NOMO-1 (cell line): ENCODE data around the gene TTC28.

Experiments
- DNase-seq, 2 experiments: peaks; one replicate each; lab custom pipeline; 2025; ENCODE audit not compliant: unreplicated experiment in 2 of 2; lab: John Stamatoyannopoulos, UW

TTC28 gene

DNA sequence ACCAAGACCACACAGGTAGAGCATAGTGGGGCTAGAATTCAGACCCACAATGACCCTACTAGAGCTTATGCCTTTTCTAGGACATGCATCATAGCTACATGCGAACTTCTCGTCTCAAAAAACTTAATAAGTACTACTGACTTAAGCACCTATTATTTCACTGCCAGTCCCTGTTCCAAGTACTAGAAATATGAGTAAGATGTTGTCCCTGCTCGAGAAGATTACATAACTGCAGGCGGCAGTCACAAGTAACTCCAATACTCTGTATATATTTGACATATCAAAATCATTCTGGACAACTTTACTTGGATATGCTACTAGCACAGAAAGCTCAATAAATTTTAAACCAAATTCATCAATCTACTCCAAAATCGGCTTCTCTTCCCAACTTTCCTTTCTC lies 235.0 kb downstream of the TTC28 start:
- DNase-seq: no peak

DNA sequence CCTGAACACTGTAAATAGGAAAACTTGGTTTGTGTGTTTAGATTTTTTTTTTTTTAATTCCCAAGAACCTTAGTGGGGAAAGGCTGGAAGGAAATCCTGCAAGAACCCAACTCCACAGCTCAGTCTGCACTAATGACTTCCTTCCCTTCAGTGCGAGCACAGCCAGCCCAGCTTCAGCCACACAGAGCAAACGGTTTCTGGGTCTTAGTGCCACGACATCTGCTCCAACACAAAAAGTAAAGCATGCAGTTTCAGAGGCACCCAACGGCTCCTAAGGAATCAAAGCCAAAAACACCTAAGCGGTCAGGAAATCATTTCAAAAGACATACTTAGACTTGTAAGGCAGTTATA lies 236.1 kb downstream of the TTC28 start:
- peak; percentile 57 to 72 for DNase-seq

DNA sequence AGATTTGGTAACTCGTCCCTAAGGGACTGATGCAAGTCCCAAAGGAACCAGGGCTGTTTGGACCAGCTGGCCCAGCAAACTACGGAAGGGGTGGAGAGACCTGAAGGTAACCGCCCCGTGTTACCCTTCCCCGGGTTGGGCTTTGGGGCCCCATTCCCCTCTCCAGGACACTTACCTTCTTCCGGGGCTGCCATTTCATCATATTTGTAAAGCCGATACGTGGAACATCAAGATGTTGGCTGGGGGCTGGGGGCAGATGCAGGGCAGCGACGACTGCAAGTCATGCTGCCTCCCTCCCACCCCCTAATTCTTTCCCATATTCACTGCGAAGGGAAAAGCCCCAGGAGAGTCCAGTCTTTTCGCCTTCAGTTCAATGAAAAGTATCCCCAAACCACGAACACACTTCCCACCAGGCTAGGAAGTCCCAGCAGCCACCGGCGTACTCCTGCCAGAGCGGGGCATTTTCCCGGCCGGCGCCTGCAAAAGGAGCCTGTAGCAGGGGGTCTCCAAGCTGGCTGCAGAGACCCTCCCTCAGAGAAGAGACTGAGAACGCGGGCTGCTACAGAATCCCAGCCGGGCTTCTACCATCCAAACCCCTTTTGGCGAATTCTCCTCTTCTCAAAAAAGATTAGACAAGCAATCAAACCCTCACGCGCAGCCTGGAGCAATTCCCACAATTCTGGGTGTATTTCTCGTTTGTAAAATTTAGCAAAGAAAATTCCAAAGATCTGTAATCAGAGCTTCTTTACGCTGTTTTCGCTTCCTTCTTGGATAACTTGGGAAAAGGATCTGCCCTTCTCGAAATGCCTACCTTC lies 236.7 kb downstream of the TTC28 start:
- peak in 1 of 2 experiments; percentile 48 for DNase-seq

DNA sequence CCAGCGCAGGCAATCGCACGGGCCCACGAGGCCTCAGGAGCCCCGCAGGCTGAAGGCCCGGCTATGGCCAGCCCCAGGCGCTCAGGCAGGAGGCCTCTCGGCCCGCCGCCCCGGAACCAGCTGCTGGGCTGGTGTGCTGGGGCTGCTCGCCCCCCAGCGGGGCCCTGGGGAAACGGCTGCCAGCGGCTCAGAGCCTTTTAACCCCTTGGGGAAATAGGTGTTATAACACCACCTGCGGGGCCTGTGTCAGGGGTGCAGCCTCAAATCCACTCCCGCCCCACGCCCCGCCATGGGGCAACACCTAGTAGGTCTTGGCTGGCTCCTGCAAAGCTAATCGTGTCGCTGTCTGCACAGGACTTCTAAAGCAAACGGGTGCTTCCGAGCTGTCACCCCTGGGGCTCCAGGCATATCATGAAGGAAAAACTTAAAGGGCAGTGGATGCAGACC lies 237.4 kb downstream of the TTC28 start:
- DNase-seq: peak; percentile 72 to 76

DNA sequence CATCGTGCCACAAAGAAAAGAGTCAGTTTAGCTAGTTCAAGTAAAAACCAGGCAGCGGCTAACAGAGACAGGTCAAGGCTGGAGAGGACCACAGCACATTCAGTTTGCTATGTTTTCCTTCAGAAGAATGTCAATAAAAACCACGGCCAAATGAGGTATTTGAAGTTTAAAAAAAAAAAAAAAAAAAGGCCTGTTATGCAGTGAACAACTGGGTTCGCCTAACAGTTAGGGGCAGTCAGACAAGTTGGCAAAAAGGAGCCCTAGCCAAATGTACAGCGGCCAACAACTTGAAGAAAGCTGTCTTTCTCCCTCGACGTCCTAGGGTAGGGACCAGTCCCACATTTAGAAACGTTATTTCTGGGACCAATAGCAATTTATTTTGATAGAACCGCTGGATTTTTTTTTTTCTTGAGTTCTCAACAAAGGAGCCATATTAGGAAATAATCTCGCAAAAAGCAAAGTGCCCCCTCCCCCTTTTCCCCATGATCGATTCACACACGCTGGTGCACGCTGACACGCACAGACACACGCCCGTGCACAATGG lies 237.8 kb downstream of the TTC28 start:
- no peak for DNase-seq

DNA sequence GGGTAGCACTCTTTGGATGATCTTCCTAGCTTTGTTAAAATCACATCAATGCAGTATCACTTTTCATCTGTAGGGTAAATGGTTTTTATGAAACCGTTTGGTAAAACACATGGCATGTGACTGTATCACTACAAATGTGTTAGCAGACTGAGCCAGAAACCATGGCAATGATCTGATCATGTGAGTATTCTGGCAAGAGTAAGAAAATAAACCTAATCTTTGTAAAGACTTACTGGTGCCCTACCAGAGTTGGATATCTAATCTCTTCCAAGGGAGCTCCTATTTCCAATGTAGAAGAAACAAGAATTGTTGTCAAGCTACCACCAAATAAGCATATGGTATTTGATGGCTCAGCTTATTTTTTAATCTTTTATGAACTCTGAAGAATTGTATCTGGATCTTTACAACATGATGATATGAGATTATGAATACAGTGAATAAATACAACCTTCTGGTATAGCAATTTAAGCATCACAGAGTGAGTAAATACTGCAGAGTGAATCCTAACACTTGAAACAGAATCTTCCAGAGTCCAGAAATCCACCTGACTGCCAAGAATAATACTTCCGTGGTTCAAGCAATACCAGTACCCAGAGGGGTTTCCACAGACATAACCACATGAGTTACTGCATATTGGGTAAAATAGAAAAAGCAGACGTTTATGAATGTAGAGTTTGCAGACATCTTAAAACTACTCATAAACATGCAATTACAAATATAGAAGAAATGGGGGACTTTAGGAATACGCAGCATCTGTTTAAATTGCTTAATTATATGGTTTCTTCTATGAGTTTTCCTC lies 238.8 kb downstream of the TTC28 start:
- no peak for DNase-seq

DNA sequence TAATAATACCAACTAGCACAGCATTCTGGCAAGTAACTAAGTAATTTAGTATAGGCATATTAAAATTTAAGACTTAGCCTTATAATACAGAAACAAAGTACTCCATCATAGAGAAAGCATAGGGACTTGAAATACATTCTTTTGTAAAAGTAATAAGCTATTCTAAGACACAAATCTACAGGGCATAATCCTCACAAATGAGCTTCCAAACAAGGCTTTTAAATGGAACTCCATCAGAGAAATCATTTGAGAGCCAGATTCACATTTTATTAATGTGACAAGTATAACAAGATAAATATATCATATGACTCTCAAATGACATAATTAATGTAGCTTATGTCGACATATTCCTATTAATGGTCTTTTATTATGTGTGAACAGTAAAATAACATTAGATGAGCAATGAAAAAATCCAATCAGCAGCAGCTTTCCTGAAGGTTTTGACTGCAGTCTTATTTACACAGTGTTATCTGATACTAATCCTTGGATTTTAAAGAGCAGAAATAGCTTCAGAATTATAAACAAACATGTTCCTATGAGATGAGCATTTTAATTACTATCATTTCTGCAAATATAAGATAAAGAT lies 241.4 kb downstream of the TTC28 start:
- DNase-seq: no peak

DNA sequence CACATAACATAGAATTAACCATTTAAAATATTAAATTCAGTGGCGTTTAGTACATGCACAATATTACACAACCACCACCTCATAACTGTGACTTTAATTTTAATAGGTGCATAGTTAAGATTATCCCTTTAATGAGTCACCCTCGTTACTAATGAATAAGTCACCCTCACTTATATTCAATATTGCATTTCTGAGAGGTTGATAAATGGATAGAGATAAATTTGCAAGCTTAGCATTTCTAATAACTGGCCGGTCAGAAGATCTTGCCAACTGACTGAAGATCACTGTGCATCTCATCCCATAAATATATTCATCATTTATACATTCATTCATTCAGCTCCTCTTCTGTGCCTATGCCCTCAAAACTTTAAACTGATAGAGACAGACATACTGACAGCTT lies 243.7 kb downstream of the TTC28 start:
- DNase-seq: no peak

DNA sequence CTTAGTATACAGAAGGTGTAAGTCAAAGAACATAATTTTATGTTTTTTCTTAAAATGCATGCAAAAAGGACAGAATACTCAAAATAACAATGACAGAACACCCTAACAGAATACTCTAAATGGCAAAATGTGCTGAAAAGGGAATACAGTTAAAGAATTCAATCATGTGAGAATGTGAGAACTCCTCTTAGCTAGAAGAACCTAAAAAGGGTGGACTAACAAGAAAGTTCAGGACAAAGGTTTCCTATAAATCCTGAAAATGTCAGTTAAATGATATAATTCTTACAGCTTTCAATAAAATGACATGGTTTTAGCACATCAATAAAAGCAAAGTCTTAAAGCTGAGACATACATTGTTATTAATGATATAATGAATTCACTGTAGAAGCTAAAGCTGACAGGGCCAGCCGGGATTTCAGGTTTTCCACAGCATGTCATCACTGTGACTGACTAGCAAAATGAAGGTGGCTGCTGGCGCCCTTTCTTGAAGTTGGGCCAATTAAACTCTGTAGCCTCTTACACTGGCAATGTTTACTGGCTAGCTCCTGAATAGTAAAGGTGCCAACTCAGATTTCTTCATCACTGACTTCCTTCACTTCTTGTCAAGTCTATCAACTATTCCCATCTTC lies 244.4 kb downstream of the TTC28 start:
- DNase-seq: no peak

DNA sequence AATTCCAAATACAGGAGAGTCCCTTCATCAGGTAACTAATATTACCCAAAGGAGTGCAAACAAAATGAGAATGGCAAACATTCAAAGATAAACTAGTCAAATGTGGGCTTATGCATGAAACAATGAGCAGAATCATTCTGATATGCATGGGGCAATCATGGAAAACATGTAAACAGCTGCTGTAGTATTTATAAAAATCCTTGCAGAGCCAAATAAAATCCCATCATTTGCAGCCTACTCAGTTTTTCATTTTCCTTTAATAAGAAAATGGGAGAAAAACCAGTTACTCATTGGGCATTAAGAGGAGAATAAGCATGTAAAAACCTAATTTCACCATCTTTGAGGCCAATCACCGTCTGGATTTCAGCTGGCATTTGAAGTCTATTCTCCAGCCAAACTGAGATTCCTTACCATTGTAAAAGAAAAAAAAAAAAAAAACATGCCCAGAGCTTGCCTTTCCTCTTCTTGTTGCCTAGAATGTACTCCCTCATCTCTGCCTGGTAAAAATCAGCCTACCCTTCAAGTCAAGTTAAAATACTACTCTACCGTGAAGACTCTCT lies 249.1 kb downstream of the TTC28 start:
- no peak for DNase-seq

DNA sequence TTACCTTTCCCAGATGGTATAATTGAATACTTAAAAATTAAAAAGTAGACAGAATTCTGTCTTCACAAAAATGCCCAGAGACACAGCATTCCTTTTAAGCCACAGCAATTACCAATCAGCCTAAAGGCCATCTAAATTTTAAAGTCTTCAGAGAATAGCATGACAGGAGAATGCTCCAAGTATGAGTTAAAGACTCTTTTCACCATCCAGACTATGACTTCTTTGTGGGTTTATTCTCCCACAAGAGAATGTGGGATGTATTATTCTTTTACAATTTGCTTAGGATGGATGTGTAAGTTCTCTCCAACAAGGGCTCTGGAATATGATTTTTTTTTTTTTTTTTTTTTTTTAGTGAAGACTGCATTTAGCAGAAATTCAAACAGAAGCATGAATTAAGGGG lies 249.9 kb downstream of the TTC28 start:
- no peak for DNase-seq

DNA sequence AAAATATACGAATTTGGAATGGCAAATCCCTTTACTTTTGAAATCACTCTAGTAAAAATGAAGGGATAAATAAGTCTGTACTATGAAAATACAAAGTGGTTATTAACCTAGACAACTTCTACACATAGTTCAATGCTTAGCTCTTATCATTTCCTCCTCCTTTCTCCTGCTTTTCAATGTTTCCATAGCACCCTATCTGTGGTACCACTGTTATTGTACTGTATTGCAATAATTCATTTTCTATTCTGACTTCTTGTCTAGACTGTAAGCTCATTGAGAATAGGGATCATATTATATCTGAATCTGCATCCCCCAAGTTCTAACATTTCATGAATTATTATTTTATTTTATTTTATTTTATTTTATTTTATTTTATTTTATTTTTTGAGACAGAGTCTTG lies 251.4 kb downstream of the TTC28 start:
- no peak for DNase-seq

DNA sequence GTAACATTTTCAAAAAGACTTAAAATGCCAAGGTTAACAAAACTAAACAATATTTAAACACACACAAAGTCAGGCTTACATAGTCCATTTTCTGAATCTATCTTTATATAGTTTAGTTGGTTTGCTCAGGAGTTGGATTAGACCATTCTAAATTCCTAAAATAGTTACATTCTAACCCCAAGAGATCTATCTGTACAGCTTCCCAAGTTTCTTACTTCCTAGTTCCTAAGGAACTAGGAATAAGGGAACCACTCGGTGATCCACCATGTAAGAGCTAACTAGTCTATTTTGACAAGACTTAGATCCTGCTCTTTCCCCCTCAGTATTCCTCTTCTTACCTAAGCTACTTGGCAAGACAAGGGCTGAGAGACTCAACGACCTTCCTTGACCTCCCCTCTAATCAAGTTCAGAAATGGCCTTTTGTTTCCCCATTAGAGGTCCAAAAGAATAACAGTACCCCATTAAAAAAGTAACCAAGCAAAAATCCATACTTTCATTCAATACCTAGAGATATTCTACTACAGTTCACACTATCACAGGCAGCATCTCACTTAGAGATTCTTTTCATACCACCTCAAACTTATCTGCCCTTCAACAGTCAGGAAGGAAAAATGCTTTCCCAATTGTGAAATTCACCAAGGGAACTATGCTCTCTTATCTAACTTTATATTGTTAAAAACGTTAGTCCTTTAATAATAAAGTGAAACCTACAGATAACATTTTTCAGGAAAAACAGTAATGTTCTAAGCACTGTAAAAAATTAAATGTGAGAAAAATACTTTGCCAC lies 253.1 kb downstream of the TTC28 start:
- no peak for DNase-seq

DNA sequence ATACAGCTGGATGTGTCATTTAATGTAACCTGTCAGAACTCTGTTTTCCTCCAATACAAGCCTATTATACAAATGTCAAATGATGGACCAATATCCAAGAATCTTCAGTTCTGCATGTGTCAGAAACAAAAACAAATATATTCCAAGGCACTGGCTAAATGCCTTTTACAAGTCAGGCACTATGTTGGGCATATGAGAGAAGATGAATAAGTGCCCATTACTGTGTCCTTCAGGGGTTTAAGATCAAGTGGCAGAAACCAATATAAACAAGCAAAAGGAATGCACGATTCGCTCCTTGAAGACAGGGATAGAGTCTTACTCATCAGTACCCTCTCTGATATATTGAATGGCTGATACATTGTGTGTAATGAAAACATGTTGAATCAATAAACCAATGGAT lies 254.4 kb downstream of the TTC28 start:
- DNase-seq: no peak

DNA sequence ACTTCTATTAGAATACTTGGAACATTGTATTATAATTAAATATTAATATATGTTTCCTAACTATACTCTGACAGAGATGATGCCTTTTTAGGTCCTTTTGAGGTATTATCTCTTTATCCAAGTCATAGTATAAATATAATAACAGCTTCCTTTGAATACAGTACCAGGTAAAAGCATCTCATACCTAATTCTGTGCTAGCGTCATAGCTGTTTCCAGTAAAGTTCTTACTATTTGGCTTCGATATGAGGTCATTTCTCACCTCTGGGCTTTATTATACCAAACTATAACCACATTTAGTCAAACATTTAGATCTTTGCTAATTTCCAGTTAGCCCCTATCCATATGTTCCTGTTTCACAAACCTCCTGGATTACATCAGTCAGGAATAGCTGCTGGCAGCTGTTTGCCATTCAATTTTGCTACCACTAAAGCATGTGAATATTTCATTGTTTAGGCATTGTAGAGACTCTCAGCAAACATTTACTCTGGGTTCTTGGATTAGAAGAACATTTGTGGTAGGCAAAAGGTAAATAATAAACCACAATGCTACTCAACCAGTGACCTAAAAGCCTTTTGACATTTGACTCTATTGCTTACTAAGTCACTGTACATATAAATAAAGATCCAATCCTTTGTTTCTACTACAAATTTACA lies 255.1 kb downstream of the TTC28 start:
- no peak for DNase-seq

DNA sequence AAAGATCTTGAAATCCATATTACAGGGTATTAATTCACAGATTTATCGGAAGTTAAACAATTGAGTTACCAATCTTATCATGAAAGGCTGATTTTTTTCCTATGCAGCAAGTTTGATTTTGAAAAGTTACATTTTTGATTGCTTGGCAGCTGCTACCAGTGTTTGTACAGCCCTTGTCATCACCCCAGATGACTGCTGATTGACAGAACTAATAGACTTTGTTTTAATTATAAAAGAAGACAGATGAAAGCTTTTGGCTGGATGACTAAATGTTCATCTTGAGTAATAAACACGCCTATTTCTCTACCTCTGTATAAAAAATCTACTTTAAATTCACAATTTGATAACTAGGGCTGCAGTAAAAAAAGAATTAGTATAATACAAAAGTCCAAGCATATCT lies 259.7 kb downstream of the TTC28 start:
- no peak for DNase-seq

DNA sequence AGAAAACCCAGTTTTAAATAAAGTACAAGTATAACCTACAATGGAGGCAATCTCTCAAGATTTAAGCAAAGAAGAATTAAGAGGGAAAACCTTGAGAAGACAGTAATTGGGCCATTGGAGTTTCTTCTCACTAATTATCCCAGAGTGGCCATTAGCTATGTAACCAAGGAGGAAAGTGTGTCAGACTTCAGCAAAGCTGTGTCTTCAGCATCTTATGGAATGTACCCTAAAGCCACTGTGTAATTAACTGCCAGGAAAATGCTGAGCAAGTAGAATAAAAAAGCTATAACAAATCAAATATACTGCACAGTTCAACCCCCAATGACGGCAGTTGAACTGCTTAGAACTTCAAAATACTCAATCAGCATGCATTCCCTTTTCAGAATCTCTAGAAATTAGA lies 261.6 kb downstream of the TTC28 start:
- DNase-seq: no peak

DNA sequence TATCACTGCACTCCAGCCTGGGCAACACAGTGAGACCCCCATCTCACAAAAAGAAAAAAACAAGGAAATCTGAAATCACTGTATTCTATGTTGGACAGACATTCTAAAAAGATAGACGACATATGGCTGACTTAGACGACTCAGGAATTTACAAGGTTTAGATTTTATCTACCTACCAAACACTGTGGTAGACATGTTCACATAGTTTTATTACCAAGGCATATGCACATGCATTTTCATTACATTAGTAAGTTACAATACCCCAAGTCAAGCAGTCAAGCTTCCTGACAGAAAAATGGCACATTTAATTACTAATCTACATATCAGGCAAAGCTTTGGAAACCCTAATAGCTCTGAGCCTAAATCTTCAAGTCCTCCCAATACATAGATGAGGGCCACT lies 262.2 kb downstream of the TTC28 start:
- DNase-seq: no peak

DNA sequence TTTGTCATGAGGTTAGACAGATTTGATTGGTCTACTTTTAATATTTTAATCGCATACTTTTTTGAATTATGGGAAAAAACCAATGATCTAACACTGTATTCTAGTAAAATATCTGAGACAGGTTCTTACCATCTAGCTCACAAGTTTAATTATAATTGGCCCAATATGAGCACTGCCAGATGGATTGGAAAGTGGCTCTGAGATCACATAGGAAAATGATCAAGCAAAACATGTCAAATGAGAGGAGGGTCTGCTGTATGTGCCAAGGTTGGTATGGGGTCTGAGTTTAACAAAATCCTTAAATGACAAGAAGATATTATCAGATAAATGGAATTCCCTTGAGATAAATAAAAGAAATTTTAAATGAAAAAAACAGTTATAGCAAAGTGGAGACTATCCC lies 264.7 kb downstream of the TTC28 start:
- DNase-seq: no peak
